Epidermal melanocyte (primary cell): ENCODE data around the gene CAMKK1.
A peak's percentile ranks its signal among the peaks of the same experiment; 100 is the strongest.
"Not testable (repeated sequence)": the region's sequence is repeated elsewhere in the genome, so short reads cannot be mapped to it uniquely, and the experiment has no call there.

ENCODE experiments used
- DNase-seq: peaks from one replicate; pipeline ENCODE4 v3.0.0; 2011; ENCODE audit warnings: low spot score; ENCODE audit not compliant: insufficient read length

CAMKK1 gene

GRCh38 chr17:3880983-3881382 lies 11.9 kb downstream of the CAMKK1 start:
- no peak for DNase-seq

- DNase-seq = no peak
These were observed 13.0 kb downstream of the CAMKK1 start for GRCh38 chr17:3879591-3880417.

GRCh38 chr17:3879186-3879585 lies 13.7 kb downstream of the CAMKK1 start:
- peak; percentile 58 for DNase-seq

- no peak for DNase-seq
These were observed 15.6 kb downstream of the CAMKK1 start for GRCh38 chr17:3877220-3877619.

GRCh38 chr17:3875317-3875716 lies 17.5 kb downstream of the CAMKK1 start:
- no peak for DNase-seq

GRCh38 chr17:3873862-3874261 lies 19.0 kb downstream of the CAMKK1 start:
- DNase-seq = no peak

GRCh38 chr17:3870871-3871306 lies 22.0 kb downstream of the CAMKK1 start:
- no peak for DNase-seq

GRCh38 chr17:3867606-3868005 lies 25.2 kb downstream of the CAMKK1 start:
- no peak for DNase-seq

GRCh38 chr17:3867106-3867505 lies 25.7 kb downstream of the CAMKK1 start:
- DNase-seq = no peak

- no peak for DNase-seq
These were observed 26.6 kb downstream of the CAMKK1 start for GRCh38 chr17:3866276-3866675.

GRCh38 chr17:3865176-3865575 lies 27.7 kb downstream of the CAMKK1 start:
- no peak for DNase-seq

- no peak for DNase-seq
These were observed 28.3 kb downstream of the CAMKK1 start for GRCh38 chr17:3864534-3864933.

- DNase-seq = no peak
These were observed 30.8 kb downstream of the CAMKK1 start for GRCh38 chr17:3861761-3862681.

- no peak for DNase-seq
These were observed 31.7 kb downstream of the CAMKK1 start for GRCh38 chr17:3860939-3861700.

- no peak for DNase-seq
These were observed 32.9 kb downstream of the CAMKK1 start for GRCh38 chr17:3859940-3860339.

- peak; percentile 73 for DNase-seq
These were observed 35.4 kb downstream of the CAMKK1 start for GRCh38 chr17:3857261-3858105.

GRCh38 chr17:3854204-3854603 lies 38.6 kb downstream of the CAMKK1 start:
- DNase-seq = not testable (repeated sequence)

- DNase-seq = no peak
These were observed 40.3 kb downstream of the CAMKK1 start for GRCh38 chr17:3852561-3852960.

GRCh38 chr17:3851461-3852100 lies 41.3 kb downstream of the CAMKK1 start:
- no peak for DNase-seq

GRCh38 chr17:3848229-3848835 lies 44.5 kb downstream of the CAMKK1 start:
- DNase-seq = no peak
